Peyer's patch (tissue), 4 donors: ENCODE results near the gene PITX1. TPM values are rescaled to one million over a fixed set of nuclear protein-coding genes. Genes with fewer than 3 reads are reported as not detected.

Experiments used
- DNase-seq, 3 donors: peaks; one replicate each; pipeline ENCODE4 v3.0.0-alpha.2; 2017 to 2019
- H3K27ac ChIP-seq, 4 donors: fragments of 200-600 bp; sonication (generic); one replicate each; pipeline ENCODE4 v1.5.1; 2016 to 2019
- H3K27me3 ChIP-seq, 2 donors: fragments of 200-600 bp; sonication (generic); one replicate each; pipeline ENCODE4 v1.5.1; 2019
- H3K36me3 ChIP-seq, 3 donors: fragments of 200-600 bp; sonication (generic); one replicate each; pipeline ENCODE4 v1.5.1; 2016 to 2019
- H3K4me1 ChIP-seq, 4 donors: fragments of 200-600 bp; sonication (generic); one replicate each; pipeline ENCODE4 v1.5.1; 2016 to 2019
- H3K4me3 ChIP-seq, 4 donors: fragments of 200-600 bp; sonication (generic); 1 replicate in 3 of 4; 2 replicates in 1 of 4; pipeline ENCODE4 v1.5.1; 2016 to 2019; ENCODE audit warnings: mild to moderate bottlenecking in 1 of 4
- H3K9me3 ChIP-seq, 4 donors: fragments of 200-600 bp; sonication (generic); one replicate each; pipeline ENCODE4 v1.5.1; 2016 to 2019; ENCODE audit warnings: mild to moderate bottlenecking in 1 of 4
- CTCF ChIP-seq, 6 experiments: fragments of 450-650 bp in 4 of 6; fragments of 200-600 bp in 2 of 6; sonication (generic) in 1 of 6; IDR thresholded peaks; one replicate each; pipeline ENCODE4 v1.5.1; 2017 to 2019; ENCODE audit warnings: antibody characterized with exemption in 6 of 6, mild to moderate bottlenecking in 3 of 6, moderate library complexity in 1 of 6
- POLR2A ChIP-seq, 2 donors: fragments of 450-650 bp; IDR thresholded peaks; one replicate each; pipeline ENCODE4 v1.5.1; 2017; ENCODE audit warnings: antibody characterized with exemption in 2 of 2, mild to moderate bottlenecking in 2 of 2, moderate library complexity in 2 of 2
- total RNA-seq, 4 donors: library from RNA; depleted of rRNA; stranded (reverse); fragments of >200 nt; gene quantifications; one replicate each; pipeline ENCODE4 v1.1.0, GENCODE V29; 2016

PITX1 gene
- total RNA-seq, 4 donors from 2014 or later = 0.88 to 4.2 (median 2.5) TPM

- Histone ChIP-seq H3K9me3 (no peaks in the 10 kb centered on the region), H3K36me3 (no peaks in the 10 kb centered on the region), H3K27me3 (no peaks in the 10 kb centered on the region), H3K4me1 (no peaks in the 10 kb centered on the region), H3K27ac (no peak overlapping the region), H3K4me3 (no peak overlapping the region)
- no peak for DNase-seq
- TF ChIP-seq CTCF (IDR thresholded peaks at IDR 0.05) (no peak), POLR2A (IDR thresholded peaks at IDR 0.05) (no peak)
Measured at GRCh38 chr5:135051872-135052271, 17.8 kb upstream of the PITX1 start.

GRCh38 chr5:135051399-135051798, 17.4 kb upstream of the PITX1 start:
- H3K27me3 ChIP-seq = no peaks in the 10 kb centered on the region
- no peaks in the 10 kb centered on the region for H3K9me3 ChIP-seq
- H3K4me3 ChIP-seq = no peak overlapping the region
- no peak for DNase-seq
- H3K36me3 ChIP-seq = no peaks in the 10 kb centered on the region
- no peaks in the 10 kb centered on the region for H3K4me1 ChIP-seq
- no peak overlapping the region for H3K27ac ChIP-seq
- TF ChIP-seq CTCF (IDR thresholded peaks at IDR 0.05) = no peak
- TF ChIP-seq POLR2A (IDR thresholded peaks at IDR 0.05) = no peak

GRCh38 chr5:135050244-135050767, 16.3 kb upstream of the PITX1 start:
- H3K9me3 ChIP-seq = no peaks in the 10 kb centered on the region
- no peak overlapping the region for H3K27ac ChIP-seq
- DNase-seq = no peak
- TF ChIP-seq CTCF (IDR thresholded peaks at IDR 0.05) (no peak), POLR2A (IDR thresholded peaks at IDR 0.05) (no peak)
- H3K4me3 ChIP-seq = no peak overlapping the region
- H3K36me3 ChIP-seq = no peaks in the 10 kb centered on the region
- H3K27me3 ChIP-seq = no peaks in the 10 kb centered on the region
- no peaks in the 10 kb centered on the region for H3K4me1 ChIP-seq

DNA sequence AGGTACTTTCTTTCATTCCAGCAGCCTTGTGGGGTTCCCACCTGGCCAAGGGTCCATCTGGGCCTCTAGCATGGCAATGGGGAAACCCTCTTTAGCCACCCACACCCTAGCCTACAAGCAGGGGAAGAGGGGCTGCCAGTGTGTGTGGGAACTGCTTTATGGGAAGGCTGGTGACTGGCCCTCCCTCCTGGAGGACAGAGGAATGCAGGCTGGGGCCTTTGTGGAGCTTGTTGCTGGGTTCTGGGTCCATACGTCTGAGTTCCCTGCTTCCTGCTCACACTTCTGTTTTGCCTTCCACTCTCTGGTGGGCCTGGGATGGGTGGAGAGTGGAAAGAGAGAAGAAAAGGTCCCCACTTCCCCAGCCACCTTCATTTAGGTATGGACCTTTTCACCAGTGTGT, 14.9 kb upstream of the PITX1 start:
- TF ChIP-seq POLR2A (IDR thresholded peaks at IDR 0.05) (no peak), CTCF (IDR thresholded peaks at IDR 0.05) (no peak)
- no peak for DNase-seq

DNA sequence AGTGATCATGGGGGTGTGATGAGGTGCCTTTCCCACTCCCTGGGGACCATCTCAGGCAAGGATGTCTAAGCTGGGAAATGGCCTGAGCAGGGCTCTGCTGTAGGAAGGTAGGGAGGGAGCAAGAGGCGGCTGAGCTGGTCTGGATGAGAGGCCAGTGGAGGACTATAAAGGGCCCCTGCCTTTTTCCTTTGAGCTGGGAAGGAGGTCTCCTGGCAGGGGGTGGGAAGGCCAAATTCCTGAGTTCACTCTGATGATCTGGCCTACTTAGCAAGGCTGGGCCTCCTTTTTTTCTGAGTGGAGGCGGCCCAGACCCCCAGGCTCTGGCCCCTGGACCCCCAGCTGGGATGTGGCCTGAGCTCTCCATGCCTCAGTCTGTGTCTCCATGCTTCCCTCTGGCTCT, 14.3 kb upstream of the PITX1 start:
- Histone ChIP-seq H3K9me3 (no peaks in the 10 kb centered on the region), H3K4me3 (no peak overlapping the region), H3K27me3 (peaks cover 0 to 3% of the 10 kb centered on the region in 2 donors), H3K36me3 (no peaks in the 10 kb centered on the region), H3K27ac (no peak overlapping the region), H3K4me1 (no peaks in the 10 kb centered on the region)
- no peak for TF ChIP-seq POLR2A (IDR thresholded peaks at IDR 0.05)
- no peak for TF ChIP-seq CTCF (IDR thresholded peaks at IDR 0.05)
- DNase-seq = no peak

More for the DNA sequence above, 14.9 kb upstream of the PITX1 start:
- Histone ChIP-seq H3K36me3 (no peaks in the 10 kb centered on the region), H3K4me3 (no peak overlapping the region), H3K27ac (no peak overlapping the region), H3K27me3 (peaks cover 0 to 3% of the 10 kb centered on the region in 2 donors), H3K9me3 (no peaks in the 10 kb centered on the region), H3K4me1 (no peaks in the 10 kb centered on the region)

- Histone ChIP-seq H3K27me3 (peaks cover 0 to 3% of the 10 kb centered on the region in 2 donors), H3K4me1 (no peaks in the 10 kb centered on the region), H3K36me3 (no peaks in the 10 kb centered on the region), H3K27ac (no peak overlapping the region), H3K4me3 (no peak overlapping the region), H3K9me3 (no peaks in the 10 kb centered on the region)
- TF ChIP-seq POLR2A (IDR thresholded peaks at IDR 0.05) = no peak
- no peak for TF ChIP-seq CTCF (IDR thresholded peaks at IDR 0.05)
- no peak for DNase-seq
Measured at GRCh38 chr5:135047347-135047695, 13.3 kb upstream of the PITX1 start.
